Type B pancreatic cell (in vitro differentiated cells): ENCODE results near the gene SYPL1. TPM values are rescaled to one million over a fixed set of nuclear protein-coding genes. Genes with fewer than 3 reads are reported as not detected.
A peak's percentile ranks its signal among the peaks of the same experiment; 100 is the strongest.

ENCODE experiments used
- DNase-seq: peaks from one replicate; pipeline ENCODE4 v3.0.0; 2021; ENCODE audit warnings: mixed read lengths; ENCODE audit not compliant: unreplicated experiment; ENCODE audit errors: extremely low spot score
- H3K27ac Mint-ChIP-seq: 2 replicates; pipeline ENCODE4 v1.8.0; 2021; ENCODE audit warnings: mild to moderate bottlenecking, mixed read lengths
- H3K27me3 Mint-ChIP-seq: 2 replicates; pipeline ENCODE4 v1.8.0; 2021; ENCODE audit warnings: mixed read lengths
- H3K36me3 Mint-ChIP-seq: 2 replicates; pipeline ENCODE4 v1.8.0; 2021; ENCODE audit warnings: mixed read lengths
- H3K4me1 Mint-ChIP-seq: one replicate; pipeline ENCODE4 v1.8.0; 2021; ENCODE audit warnings: mixed read lengths; ENCODE audit not compliant: unreplicated experiment
- H3K4me3 Mint-ChIP-seq: 2 replicates; pipeline ENCODE4 v1.8.0; 2021; ENCODE audit warnings: mild to moderate bottlenecking, mixed read lengths
- H3K9me3 Mint-ChIP-seq: 2 replicates; pipeline ENCODE4 v1.8.0; 2021; ENCODE audit warnings: mixed read lengths
- total RNA-seq: library from RNA; stranded (reverse); gene quantifications from 2 replicates; pipeline ENCODE4 v1.2.1, GENCODE V29; 2021; ENCODE audit warnings: low replicate concordance
- TF ChIP-seq, protein P1 (sequence below): fragments of 200-600 bp; sonication (generic); conservative IDR thresholded peaks from 2 replicates; pipeline ENCODE4 v1.5.0; 2021; ENCODE audit warnings: antibody characterized with exemption, mild to moderate bottlenecking

SYPL1 gene
- total RNA-seq, 1 donor from 2014 or later, result 59.0 TPM

DNA sequence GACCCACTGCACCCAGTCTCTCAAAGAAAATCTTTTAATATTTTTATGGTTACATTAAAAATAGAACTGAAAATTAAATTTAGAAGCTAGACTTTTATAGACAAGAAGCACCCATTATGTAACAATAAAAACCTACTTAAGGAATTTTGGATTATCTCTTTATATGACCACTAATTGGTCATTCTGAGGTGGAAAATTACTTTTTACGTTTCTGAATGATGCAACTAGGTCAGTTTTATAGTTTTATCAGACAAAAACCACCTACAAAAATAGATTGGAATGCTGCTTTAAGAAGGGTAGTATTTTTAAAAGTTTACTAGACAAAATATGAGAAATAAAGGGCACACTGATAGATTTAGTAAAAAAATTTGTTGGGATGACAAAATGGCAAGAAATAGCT is 16.5 kb downstream of the SYPL1 start:
- H3K27me3 Mint-ChIP-seq, result no peaks in the 10 kb centered on the region
- H3K4me1 Mint-ChIP-seq, result peaks cover 2% of the 10 kb centered on the region
- TF ChIP-seq, protein P1, sequence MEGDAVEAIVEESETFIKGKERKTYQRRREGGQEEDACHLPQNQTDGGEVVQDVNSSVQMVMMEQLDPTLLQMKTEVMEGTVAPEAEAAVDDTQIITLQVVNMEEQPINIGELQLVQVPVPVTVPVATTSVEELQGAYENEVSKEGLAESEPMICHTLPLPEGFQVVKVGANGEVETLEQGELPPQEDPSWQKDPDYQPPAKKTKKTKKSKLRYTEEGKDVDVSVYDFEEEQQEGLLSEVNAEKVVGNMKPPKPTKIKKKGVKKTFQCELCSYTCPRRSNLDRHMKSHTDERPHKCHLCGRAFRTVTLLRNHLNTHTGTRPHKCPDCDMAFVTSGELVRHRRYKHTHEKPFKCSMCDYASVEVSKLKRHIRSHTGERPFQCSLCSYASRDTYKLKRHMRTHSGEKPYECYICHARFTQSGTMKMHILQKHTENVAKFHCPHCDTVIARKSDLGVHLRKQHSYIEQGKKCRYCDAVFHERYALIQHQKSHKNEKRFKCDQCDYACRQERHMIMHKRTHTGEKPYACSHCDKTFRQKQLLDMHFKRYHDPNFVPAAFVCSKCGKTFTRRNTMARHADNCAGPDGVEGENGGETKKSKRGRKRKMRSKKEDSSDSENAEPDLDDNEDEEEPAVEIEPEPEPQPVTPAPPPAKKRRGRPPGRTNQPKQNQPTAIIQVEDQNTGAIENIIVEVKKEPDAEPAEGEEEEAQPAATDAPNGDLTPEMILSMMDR, result no peak
- no peak overlapping the region for H3K27ac Mint-ChIP-seq
- no peaks in the 10 kb centered on the region for H3K9me3 Mint-ChIP-seq
- no peak for DNase-seq
- H3K36me3 Mint-ChIP-seq, result peaks cover 11% of the 10 kb centered on the region
- H3K4me3 Mint-ChIP-seq, result no peak overlapping the region

DNA sequence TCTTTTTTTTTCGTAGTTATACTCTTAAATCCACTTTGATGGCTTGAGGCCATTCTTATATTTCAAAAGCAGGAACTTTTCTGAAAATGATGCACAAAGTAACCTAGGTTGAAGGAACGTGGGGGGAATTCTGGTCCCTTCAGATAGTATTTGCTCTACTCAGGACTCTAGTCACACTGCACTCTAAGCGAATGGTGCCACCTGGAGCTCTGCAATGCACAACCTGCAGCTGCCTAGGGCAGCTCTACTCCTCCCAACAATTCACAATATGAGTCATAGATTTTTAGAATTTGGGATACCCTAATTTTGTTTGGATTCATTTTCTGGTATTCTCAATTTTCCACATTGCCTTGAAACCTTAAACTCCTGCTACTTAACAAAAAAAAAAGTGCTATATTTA is 17.3 kb downstream of the SYPL1 start:
- Mint-ChIP-seq H3K9me3 (no peaks in the 10 kb centered on the region), H3K27me3 (no peaks in the 10 kb centered on the region), H3K4me3 (no peak overlapping the region), H3K36me3 (peaks cover 14% of the 10 kb centered on the region), H3K27ac (no peak overlapping the region), H3K4me1 (no peaks in the 10 kb centered on the region)
- TF ChIP-seq, protein P1, result no peak
- no peak for DNase-seq

DNA sequence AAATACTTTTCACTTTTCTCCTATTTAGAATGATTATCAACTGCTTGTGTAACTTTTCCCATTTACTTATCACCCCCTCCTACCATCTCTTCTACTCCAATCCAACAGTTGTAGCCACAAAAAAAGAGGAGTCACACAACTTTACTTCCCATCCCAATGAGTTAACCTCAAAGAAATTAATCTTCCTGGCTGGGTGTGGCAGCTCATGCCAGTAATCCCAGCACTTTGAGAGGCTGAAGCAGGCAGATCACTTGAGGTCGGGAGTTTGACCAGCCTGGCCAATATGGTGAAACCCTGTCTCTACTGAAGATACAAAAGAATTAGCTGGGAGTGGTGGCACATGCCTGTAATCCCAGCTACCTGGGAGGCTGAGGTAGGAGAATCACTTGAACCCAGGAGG is 19.9 kb downstream of the SYPL1 start:
- no peak overlapping the region for H3K4me3 Mint-ChIP-seq
- H3K27me3 Mint-ChIP-seq, result no peaks in the 10 kb centered on the region
- no peak for DNase-seq
- H3K4me1 Mint-ChIP-seq, result no peaks in the 10 kb centered on the region
- H3K27ac Mint-ChIP-seq, result peak overlapping the region; percentile 32
- TF ChIP-seq, protein P1, result no peak
- no peaks in the 10 kb centered on the region for H3K9me3 Mint-ChIP-seq
- peaks cover 20% of the 10 kb centered on the region for H3K36me3 Mint-ChIP-seq

DNA sequence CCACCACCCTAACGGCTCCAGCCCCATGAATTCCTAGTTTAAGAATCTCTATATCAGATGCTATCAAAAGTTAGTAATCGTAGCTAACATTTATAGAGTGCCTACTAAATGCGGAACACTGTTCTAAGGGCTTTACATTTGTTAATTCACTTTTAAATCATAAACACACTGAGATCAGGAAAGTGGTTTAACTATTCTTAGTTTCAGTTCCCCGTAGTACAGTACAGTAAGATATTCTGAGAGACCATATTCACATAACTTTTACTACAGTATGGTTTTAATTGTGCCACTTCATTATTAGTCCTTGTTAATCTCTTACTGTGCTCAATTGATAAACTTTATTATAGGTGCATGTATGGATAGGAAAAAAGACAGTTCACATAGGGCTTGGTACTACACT is 22.5 kb downstream of the SYPL1 start:
- Mint-ChIP-seq H3K4me1 (no peaks in the 10 kb centered on the region), H3K27ac (no peak overlapping the region), H3K36me3 (peaks cover 20% of the 10 kb centered on the region), H3K9me3 (no peaks in the 10 kb centered on the region), H3K4me3 (no peak overlapping the region), H3K27me3 (no peaks in the 10 kb centered on the region)
- TF ChIP-seq, protein P1, result no peak
- DNase-seq, result no peak

DNA sequence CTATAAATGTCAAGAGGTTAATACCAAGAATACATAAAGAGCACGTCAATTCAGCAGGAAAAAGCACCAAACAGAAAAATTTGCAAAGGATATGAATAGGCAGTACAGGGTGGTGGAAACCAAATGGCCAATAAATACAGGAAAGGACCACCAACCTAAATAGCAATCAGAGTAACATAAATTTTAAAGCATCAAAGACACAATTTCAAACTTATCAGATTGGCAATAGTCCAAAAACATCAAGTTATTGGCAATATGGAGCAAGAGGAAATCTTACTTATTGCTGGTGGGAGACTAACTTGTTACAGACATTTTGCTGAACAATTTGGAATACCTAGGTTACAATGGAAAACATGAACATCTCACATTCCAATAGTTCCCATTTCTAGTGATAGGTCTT is 24.1 kb downstream of the SYPL1 start:
- Mint-ChIP-seq H3K9me3 (no peaks in the 10 kb centered on the region), H3K36me3 (peaks cover 14% of the 10 kb centered on the region), H3K27ac (no peak overlapping the region), H3K4me1 (no peaks in the 10 kb centered on the region), H3K4me3 (no peak overlapping the region), H3K27me3 (no peaks in the 10 kb centered on the region)
- no peak for DNase-seq
- TF ChIP-seq, protein P1, result no peak

DNA sequence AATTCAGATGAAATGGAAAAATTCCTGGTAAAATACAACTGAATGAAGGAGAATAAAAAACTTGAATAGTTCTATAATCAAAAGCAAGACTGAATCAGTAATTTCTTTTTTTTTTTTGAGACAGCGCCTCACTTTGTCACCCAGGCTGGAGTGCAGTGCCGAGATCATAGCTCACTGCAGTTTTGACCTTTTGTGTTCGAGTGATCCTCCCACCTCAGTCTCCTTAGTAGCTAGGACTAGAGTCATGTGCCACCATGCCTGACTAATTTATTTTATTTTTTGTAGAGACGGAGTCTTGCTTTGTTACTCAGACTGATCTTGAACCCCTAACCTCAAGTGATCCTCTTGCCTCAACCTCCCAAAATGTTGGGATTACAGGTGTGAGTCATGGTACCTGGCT is 26.1 kb downstream of the SYPL1 start:
- DNase-seq, result no peak
- TF ChIP-seq, protein P1, result no peak
- Mint-ChIP-seq H3K27me3 (no peaks in the 10 kb centered on the region), H3K36me3 (peaks cover 9% of the 10 kb centered on the region), H3K4me1 (no peaks in the 10 kb centered on the region), H3K9me3 (no peaks in the 10 kb centered on the region), H3K27ac (no peak overlapping the region), H3K4me3 (no peak overlapping the region)
